PC-3 (cell line): ENCODE results near the gene NHERF2. TPM values are rescaled to one million over a fixed set of nuclear protein-coding genes. Genes with fewer than 3 reads are reported as not detected.

ENCODE experiments used
- ATAC-seq: fragments of 200-7000 bp; cut with Tn5 transposase; 2 replicates; pipeline ENCODE4 v1.9.1; 2020; ENCODE audit warnings: mild to moderate bottlenecking, moderate library complexity
- BruUV-seq: library from RNA; stranded (reverse); fragments of 400-500 nt; replicated peaks from 2 replicates; lab custom pipeline; 2021; lab: Mats Ljungman, UMichigan
- CTCF ChIA-PET: fragments of 300-600 bp; sonication (Branson Sonifier 250); formaldehyde crosslinking; loops from one replicate; lab custom pipeline; 2022; ENCODE audit warnings: antibody characterized with exemption; lab: Charles Lee
- POLR2A ChIA-PET: fragments of 300-600 bp; sonication (Branson Sonifier 250); formaldehyde crosslinking; loops from one replicate; lab custom pipeline; 2022; ENCODE audit warnings: antibody characterized with exemption; ENCODE audit not compliant: unreplicated experiment; lab: Charles Lee
- DNase-seq: peaks from one replicate; pipeline ENCODE4 v3.0.0-alpha.2; 2015
- H2AFZ ChIP-seq: fragments of 300-600 bp; sonication (generic); 2 replicates; pipeline ENCODE4 v1.6.0; 2016; ENCODE audit warnings: antibody characterized with exemption, low read length
- H3F3A ChIP-seq: fragments of 300-600 bp; sonication (generic); one replicate; pipeline ENCODE4 v1.6.0; 2017; ENCODE audit warnings: antibody characterized with exemption, low read length, control low read depth, mild to moderate bottlenecking; ENCODE audit not compliant: unreplicated experiment
- H3K27ac ChIP-seq: fragments of 300-600 bp; sonication (generic); 2 replicates; pipeline ENCODE4 v1.5.1; 2016; ENCODE audit warnings: mild to moderate bottlenecking, low read length
- H3K27me3 ChIP-seq: fragments of 300-600 bp; sonication (generic); 2 replicates; pipeline ENCODE4 v1.6.1; 2016; ENCODE audit warnings: low read length, mixed read lengths
- H3K36me3 ChIP-seq: fragments of 300-600 bp; sonication (generic); 2 replicates; pipeline ENCODE4 v1.6.1; 2016; ENCODE audit warnings: low read depth, mixed run types, low read length, mixed read lengths
- H3K4me1 ChIP-seq: fragments of 300-600 bp; sonication (generic); 2 replicates; pipeline ENCODE4 v1.5.1; 2016; ENCODE audit warnings: low read length; ENCODE audit not compliant: insufficient read depth
- H3K4me2 ChIP-seq: fragments of 300-600 bp; sonication (generic); 2 replicates; pipeline ENCODE4 v1.6.0; 2016; ENCODE audit warnings: low read length
- H3K4me3 ChIP-seq: fragments of 300-600 bp; sonication (generic); 2 replicates; pipeline ENCODE4 v1.5.1; 2016; ENCODE audit warnings: mild to moderate bottlenecking, low read length, mixed read lengths
- H3K79me2 ChIP-seq: fragments of 300-600 bp; sonication (generic); 2 replicates; pipeline ENCODE4 v1.6.1; 2017; ENCODE audit warnings: low read length, mixed read lengths
- H3K9ac ChIP-seq: fragments of 300-600 bp; sonication (generic); 2 replicates; pipeline ENCODE4 v1.6.0; 2016; ENCODE audit warnings: mild to moderate bottlenecking, low read length
- H3K9me2 ChIP-seq: fragments of 300-600 bp; sonication (generic); replicated peaks from 2 replicates; pipeline ENCODE4 v1.6.1; 2016; ENCODE audit warnings: mixed run types, low read length, mixed read lengths
- H3K9me3 ChIP-seq: fragments of 300-600 bp; sonication (generic); 2 replicates; pipeline ENCODE4 v1.6.1; 2016; ENCODE audit warnings: low read length, mixed read lengths
- H4K20me1 ChIP-seq: fragments of 300-600 bp; sonication (generic); 2 replicates; pipeline ENCODE4 v1.6.1; 2016; ENCODE audit warnings: low read length, mixed read lengths
- EZH2 ChIP-seq: fragments of 300-600 bp; sonication (generic); IDR thresholded peaks from one replicate; pipeline ENCODE4 v1.6.1; 2017; ENCODE audit warnings: antibody characterized with exemption, mild to moderate bottlenecking, low read length; ENCODE audit not compliant: unreplicated experiment
- EZH2phosphoT487 ChIP-seq: fragments of 300-600 bp; sonication (generic); IDR thresholded peaks from 2 replicates; pipeline ENCODE4 v1.6.1; 2018; ENCODE audit warnings: mild to moderate bottlenecking, antibody characterized with exemption, low read length, borderline replicate concordance
- intact Hi-C: fragments of 100-400 bp; cut with micrococcal nuclease; formaldehyde crosslinking; loops from 2 replicates; pipeline ENCODE4 v1.9.0; 2023
- total RNA-seq: library from RNA; depleted of rRNA; stranded (reverse); fragments of >200 nt; gene quantifications from 2 replicates; pipeline ENCODE4 v1.2.3, GENCODE V29; 2014
- TF ChIP-seq, protein P1 (sequence below): fragments of 300-600 bp; sonication (generic); conservative IDR thresholded peaks from 2 replicates; pipeline ENCODE4 v1.5.1; 2017; ENCODE audit warnings: antibody characterized with exemption, low read depth, mild to moderate bottlenecking, low read length

The NHERF2 gene
- total RNA-seq, 1 experiment from 2014 or later: 145 TPM

GRCh38 chr16:2035431-2036199, 8.9 kb downstream of the NHERF2 start:
- no peaks in the 10 kb centered on the region; the same call in 1 of the 2 replicates for H3K36me3 ChIP-seq
- peaks cover 66% of the 10 kb centered on the region for H3K4me1 ChIP-seq
- ATAC-seq (peak; percentile 32), DNase-seq (peak; percentile 80)
- H4K20me1 ChIP-seq: no peaks in the 10 kb centered on the region
- POLR2A ChIA-PET: interaction anchor here (0.6 to 0.8 kb wide), 2 partner anchors 12 kb away, joined by 3 to 4 read pairs; no protein-coding TSS in a partner anchor
- H3K27ac ChIP-seq: peak overlapping the region; percentile 93
- H3K4me2 ChIP-seq: peak overlapping the region; percentile 85
- H3K9me3 ChIP-seq: no peaks in the 10 kb centered on the region
- intact Hi-C loops: no loop called here
- peak overlapping the region; percentile 82 for H3K9ac ChIP-seq
- no peaks in the 10 kb centered on the region for H3F3A ChIP-seq
- no peak overlapping the region for H2AFZ ChIP-seq
- H3K27me3 ChIP-seq: no peaks in the 10 kb centered on the region
- no peaks in the 10 kb centered on the region for H3K9me2 ChIP-seq
- peak overlapping the region; percentile 63 for H3K4me3 ChIP-seq
- BruUV-seq: no TSS peak
- CTCF ChIA-PET: no interaction called here
- no peak for TF ChIP-seq EZH2
- TF ChIP-seq EZH2phosphoT487: 0 out of 2 replicates have a peak, but pooled peaks have one; percentile 32
- peaks cover 40% of the 10 kb centered on the region for H3K79me2 ChIP-seq

- H2AFZ ChIP-seq: no peak overlapping the region
- peak overlapping the region; percentile 63 for H3K4me3 ChIP-seq
- intact Hi-C loops: no loop called here
- DNase-seq (no peak), ATAC-seq (no peak)
- H3K4me1 ChIP-seq: peaks cover 73% of the 10 kb centered on the region
- peak overlapping the region; percentile 85 for H3K4me2 ChIP-seq
- no peaks in the 10 kb centered on the region; the same call in 1 of the 2 replicates for H3K36me3 ChIP-seq
- peak overlapping the region; percentile 93 for H3K27ac ChIP-seq
- no peaks in the 10 kb centered on the region for H3K27me3 ChIP-seq
- no peaks in the 10 kb centered on the region for H3K9me2 ChIP-seq
- ChIA-PET POLR2A (interaction anchor here (0.8 kb wide), 1 partner anchor 13 kb away, joined by 4 read pairs; no protein-coding TSS in a partner anchor), CTCF (no interaction called here)
- H3F3A ChIP-seq: no peaks in the 10 kb centered on the region
- peak overlapping the region; percentile 82 for H3K9ac ChIP-seq
- TF ChIP-seq, protein P1, sequence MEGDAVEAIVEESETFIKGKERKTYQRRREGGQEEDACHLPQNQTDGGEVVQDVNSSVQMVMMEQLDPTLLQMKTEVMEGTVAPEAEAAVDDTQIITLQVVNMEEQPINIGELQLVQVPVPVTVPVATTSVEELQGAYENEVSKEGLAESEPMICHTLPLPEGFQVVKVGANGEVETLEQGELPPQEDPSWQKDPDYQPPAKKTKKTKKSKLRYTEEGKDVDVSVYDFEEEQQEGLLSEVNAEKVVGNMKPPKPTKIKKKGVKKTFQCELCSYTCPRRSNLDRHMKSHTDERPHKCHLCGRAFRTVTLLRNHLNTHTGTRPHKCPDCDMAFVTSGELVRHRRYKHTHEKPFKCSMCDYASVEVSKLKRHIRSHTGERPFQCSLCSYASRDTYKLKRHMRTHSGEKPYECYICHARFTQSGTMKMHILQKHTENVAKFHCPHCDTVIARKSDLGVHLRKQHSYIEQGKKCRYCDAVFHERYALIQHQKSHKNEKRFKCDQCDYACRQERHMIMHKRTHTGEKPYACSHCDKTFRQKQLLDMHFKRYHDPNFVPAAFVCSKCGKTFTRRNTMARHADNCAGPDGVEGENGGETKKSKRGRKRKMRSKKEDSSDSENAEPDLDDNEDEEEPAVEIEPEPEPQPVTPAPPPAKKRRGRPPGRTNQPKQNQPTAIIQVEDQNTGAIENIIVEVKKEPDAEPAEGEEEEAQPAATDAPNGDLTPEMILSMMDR: no peak
- TF ChIP-seq EZH2: no peak
- no peak for TF ChIP-seq EZH2phosphoT487
- H3K9me3 ChIP-seq: no peaks in the 10 kb centered on the region
- H3K79me2 ChIP-seq: peaks cover 36% of the 10 kb centered on the region
- no peaks in the 10 kb centered on the region for H4K20me1 ChIP-seq
- no TSS peak for BruUV-seq
Measured at GRCh38 chr16:2036200-2036966, 9.7 kb downstream of the NHERF2 start.

DNA sequence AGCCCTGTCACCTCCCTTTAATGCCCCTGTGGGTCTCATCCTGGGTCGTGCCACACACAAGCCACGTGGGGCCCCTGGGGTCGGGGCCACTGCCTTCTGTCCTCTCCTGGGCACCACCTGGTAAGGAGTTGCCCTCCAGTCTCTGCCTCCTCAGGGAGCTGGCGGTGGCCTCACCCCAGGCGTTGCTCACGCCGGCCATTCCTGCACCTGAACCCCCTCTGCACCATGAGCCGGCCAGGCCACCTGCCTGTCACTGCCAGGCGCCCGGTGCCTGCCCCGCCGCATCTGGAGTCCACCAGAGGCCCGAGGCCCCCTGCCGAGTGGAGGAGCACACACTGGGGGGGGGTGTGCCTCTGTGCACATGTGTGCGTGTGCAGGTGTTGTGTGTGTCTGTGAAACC, 10.4 kb downstream of the NHERF2 start:
- BruUV-seq: no TSS peak
- intact Hi-C loops: no loop called here
- Histone ChIP-seq H2AFZ (no peak overlapping the region), H3K36me3 (no peaks in the 10 kb centered on the region; the same call in 1 of the 2 replicates), H3K9me2 (no peaks in the 10 kb centered on the region), H3K27ac (no peak overlapping the region), H3K4me3 (no peak overlapping the region), H3K9me3 (no peaks in the 10 kb centered on the region), H3K79me2 (peaks cover 36% of the 10 kb centered on the region), H4K20me1 (no peaks in the 10 kb centered on the region), H3K27me3 (no peaks in the 10 kb centered on the region), H3F3A (no peaks in the 10 kb centered on the region), H3K9ac (no peak overlapping the region), H3K4me1 (peaks cover 79% of the 10 kb centered on the region), H3K4me2 (no peak overlapping the region)
- CTCF ChIA-PET: no interaction called here
- DNase-seq (no peak), ATAC-seq (no peak)
- TF ChIP-seq EZH2phosphoT487 (no peak), EZH2 (no peak)
- TF ChIP-seq, protein P1: no peak
- POLR2A ChIA-PET: no interaction called here
